ENCODE measurements around the gene ZNF333.

The ZNF333 gene

DNA sequence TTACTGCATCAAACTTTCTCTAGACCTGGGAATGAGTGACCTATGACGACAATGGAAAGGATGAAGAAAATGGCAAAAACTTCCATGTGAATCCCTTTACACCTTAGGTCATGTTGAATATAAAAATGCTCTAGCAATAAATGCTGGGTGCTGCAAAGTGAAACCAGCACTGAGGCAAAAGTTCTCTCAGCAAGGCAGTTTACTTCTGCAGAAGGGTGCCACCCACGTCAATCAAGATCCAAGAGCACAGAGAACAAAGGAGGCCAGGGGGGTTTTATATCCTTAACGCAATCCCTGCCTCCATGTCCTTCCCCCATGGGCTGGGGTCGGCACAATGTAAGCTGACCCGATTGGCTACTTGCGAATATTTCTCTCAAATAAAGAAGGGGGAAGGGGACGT, 38.7 kb downstream of the ZNF333 start:
- Histone ChIP-seq H3K36me3 (no peaks in the 10 kb centered on the region), H3K4me3 (ENCODE audit: low read depth, low read length) (no peak overlapping the region), H3K9me3 (no peaks in the 10 kb centered on the region; the same call in 1 of the 2 replicates), H3K4me1 (no peaks in the 10 kb centered on the region), H3K27me3 (peaks cover 4% of the 10 kb centered on the region; the same call in 1 of the 2 replicates)
- DNase-seq = no peak
- TF ChIP-seq, protein P1, sequence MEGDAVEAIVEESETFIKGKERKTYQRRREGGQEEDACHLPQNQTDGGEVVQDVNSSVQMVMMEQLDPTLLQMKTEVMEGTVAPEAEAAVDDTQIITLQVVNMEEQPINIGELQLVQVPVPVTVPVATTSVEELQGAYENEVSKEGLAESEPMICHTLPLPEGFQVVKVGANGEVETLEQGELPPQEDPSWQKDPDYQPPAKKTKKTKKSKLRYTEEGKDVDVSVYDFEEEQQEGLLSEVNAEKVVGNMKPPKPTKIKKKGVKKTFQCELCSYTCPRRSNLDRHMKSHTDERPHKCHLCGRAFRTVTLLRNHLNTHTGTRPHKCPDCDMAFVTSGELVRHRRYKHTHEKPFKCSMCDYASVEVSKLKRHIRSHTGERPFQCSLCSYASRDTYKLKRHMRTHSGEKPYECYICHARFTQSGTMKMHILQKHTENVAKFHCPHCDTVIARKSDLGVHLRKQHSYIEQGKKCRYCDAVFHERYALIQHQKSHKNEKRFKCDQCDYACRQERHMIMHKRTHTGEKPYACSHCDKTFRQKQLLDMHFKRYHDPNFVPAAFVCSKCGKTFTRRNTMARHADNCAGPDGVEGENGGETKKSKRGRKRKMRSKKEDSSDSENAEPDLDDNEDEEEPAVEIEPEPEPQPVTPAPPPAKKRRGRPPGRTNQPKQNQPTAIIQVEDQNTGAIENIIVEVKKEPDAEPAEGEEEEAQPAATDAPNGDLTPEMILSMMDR (IDR thresholded peaks at IDR 0.05; ENCODE audit: low read depth, low read length) = no peak

DNA sequence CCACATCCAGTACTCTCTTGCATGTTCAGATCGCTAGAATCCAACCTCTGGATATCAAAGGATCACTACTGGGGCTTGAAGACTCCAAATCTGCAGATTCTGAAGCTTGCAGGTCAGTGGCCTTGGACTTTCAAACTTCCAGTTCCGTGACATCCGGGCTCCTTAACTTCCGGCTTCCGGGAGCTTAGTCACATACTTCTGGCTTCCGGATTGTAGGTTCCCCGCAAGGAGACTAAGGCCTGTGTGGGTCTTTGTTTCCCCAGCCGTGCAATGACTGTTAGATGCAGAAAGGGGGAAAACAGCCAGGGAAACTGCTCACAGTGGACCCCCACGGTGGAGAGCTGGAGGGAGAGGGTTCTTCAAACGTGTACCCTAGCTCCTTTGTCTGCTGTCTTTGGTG, 41.4 kb downstream of the ZNF333 start:
- H3K9me3 ChIP-seq = no peaks in the 10 kb centered on the region; the same call in 1 of the 2 replicates
- TF ChIP-seq, protein P1 (IDR thresholded peaks at IDR 0.05; ENCODE audit: low read depth, low read length) = no peak

DNA sequence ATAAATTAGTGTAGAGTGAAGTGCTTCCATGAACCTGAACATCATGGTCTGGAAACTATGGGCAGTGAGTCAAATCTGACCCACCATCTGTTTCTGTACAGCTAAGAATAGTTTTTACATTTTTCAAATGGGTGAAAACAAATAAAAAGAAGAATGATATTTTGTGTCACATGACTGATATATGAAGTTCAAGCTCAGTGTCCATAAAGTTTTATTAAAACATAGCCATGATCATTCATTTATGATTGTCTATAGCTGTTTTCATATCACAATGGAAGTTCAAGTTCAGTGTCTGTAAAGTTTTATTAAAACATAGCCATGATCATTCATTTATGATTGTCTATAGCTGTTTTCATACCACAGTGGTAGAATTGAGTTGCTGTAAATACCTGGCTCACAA, 42.7 kb downstream of the ZNF333 start:
- no peak overlapping the region for H3K4me3 ChIP-seq (ENCODE audit: low read depth, low read length)
- H3K9me3 ChIP-seq = no peaks in the 10 kb centered on the region; the same call in 1 of the 2 replicates
- H3K4me1 ChIP-seq = no peaks in the 10 kb centered on the region
- H3K27me3 ChIP-seq = peaks cover 4% of the 10 kb centered on the region; the same call in 1 of the 2 replicates
- TF ChIP-seq, protein P1 (IDR thresholded peaks at IDR 0.05; ENCODE audit: low read depth, low read length) = no peak
- H3K36me3 ChIP-seq = no peaks in the 10 kb centered on the region
- no peak for DNase-seq

More for the DNA sequence above, 41.4 kb downstream of the ZNF333 start:
- Histone ChIP-seq H3K4me1 (no peaks in the 10 kb centered on the region), H3K36me3 (no peaks in the 10 kb centered on the region), H3K27me3 (peaks cover 4% of the 10 kb centered on the region; the same call in 1 of the 2 replicates), H3K4me3 (ENCODE audit: low read depth, low read length) (no peak overlapping the region)
- no peak for DNase-seq

DNA sequence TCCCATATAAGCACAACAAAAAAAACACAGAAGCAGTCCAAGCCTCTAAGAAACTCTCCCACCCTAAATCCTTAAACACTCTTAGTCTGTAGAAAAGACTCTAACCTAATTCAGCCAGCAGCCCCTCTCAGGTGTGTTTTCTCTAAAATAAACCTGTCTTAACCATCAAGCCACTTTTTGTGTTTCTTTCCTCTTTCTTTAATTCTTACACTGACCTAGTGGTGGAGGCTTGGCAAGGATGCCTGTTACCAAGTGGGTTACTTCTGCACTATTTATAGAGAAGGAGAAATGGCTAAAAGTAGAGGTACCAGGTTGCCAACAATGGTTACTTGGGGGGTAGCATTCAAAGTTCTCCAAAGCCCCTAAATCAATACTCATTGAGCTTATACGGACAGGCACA, 43.7 kb downstream of the ZNF333 start:
- Histone ChIP-seq H3K9me3 (no peaks in the 10 kb centered on the region; the same call in 1 of the 2 replicates), H3K27me3 (peaks cover 4% of the 10 kb centered on the region; the same call in 1 of the 2 replicates), H3K4me3 (ENCODE audit: low read depth, low read length) (no peak overlapping the region), H3K4me1 (no peaks in the 10 kb centered on the region), H3K36me3 (no peaks in the 10 kb centered on the region)
- TF ChIP-seq, protein P1 (IDR thresholded peaks at IDR 0.05; ENCODE audit: low read depth, low read length) = no peak
- DNase-seq = no peak

DNA sequence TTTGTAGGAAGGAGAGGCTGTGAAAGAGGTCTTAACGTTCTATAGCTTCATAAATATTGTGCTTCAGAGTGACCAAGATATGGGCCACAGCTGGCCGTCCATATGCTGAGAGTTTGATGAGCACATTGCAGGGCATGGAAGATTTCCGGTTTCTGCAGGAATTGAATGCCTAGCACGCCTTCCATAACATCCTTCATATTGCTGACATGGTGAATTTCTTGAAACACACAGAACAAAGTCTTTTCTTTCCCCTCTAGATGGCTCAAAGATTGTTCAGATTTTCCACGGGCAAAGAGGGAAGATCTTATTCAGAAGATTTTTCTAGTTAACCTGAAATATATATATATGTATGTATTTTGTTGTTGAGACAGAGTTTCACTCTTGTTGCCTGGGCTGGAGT, 46.1 kb downstream of the ZNF333 start:
- Histone ChIP-seq H3K9me3 (no peaks in the 10 kb centered on the region), H3K36me3 (no peaks in the 10 kb centered on the region), H3K27me3 (peaks cover 9% of the 10 kb centered on the region; the same call in 1 of the 2 replicates), H3K4me1 (no peaks in the 10 kb centered on the region), H3K4me3 (ENCODE audit: low read depth, low read length) (no peak overlapping the region)
- DNase-seq = no peak
- TF ChIP-seq, protein P1 (IDR thresholded peaks at IDR 0.05; ENCODE audit: low read depth, low read length) = no peak

DNA sequence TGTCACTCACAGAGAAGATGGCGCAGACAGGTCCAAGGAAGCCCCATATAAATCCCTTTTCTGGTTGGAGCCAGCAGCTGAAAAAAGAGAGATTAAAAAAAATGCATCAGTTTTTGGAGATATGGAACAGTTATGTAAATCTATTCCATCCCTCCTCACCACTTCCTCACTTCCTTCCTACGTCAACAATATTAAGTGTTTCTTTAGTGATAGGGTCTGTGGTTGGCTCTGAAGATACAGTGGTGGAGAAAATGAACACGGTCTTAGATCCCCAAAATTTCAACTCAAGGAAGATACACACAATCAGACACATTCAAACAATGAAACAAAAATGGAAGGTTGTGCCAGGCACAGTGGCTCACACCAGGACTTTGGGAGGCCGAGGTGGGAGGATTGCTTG, 57.0 kb downstream of the ZNF333 start:
- H3K36me3 ChIP-seq = no peaks in the 10 kb centered on the region
- no peak for DNase-seq
- H3K27me3 ChIP-seq = no peaks in the 10 kb centered on the region
- TF ChIP-seq, protein P1 (IDR thresholded peaks at IDR 0.05; ENCODE audit: low read depth, low read length) = no peak
- H3K4me1 ChIP-seq = no peaks in the 10 kb centered on the region
- no peak overlapping the region for H3K4me3 ChIP-seq (ENCODE audit: low read depth, low read length)
- no peaks in the 10 kb centered on the region for H3K9me3 ChIP-seq

Measured in BE2C (cell line).